Activated CD8-positive, alpha-beta memory T cell treated with anti-CD3 and anti-CD28 coated beads, Interleukin-2, amount 10 ng/mL, durations not matched to agents 7 days and 5 days (primary cell): ENCODE results near the gene TCP10L. TPM values are rescaled to one million over a fixed set of nuclear protein-coding genes. Genes with fewer than 3 reads are reported as not detected.

Experiments
- ATAC-seq: fragments of 150-1000 bp; cut with Tn5 transposase; one replicate; pipeline ENCODE4 v1.10.0; 2021; ENCODE audit warnings: moderate library complexity
- CTCF ChIA-PET: fragments of 350-600 bp; sonication (Branson Sonifier 250); formaldehyde crosslinking; loops from one replicate; lab custom pipeline; 2021; ENCODE audit warnings: antibody characterized with exemption; lab: Charles Lee
- DNase-seq: peaks from one replicate; pipeline ENCODE4 v3.0.0-alpha.2; 2020
- H3K27ac Mint-ChIP-seq: one replicate; pipeline ENCODE4 v1.8.0; 2021; ENCODE audit warnings: mild to moderate bottlenecking, mixed read lengths
- H3K27me3 Mint-ChIP-seq: one replicate; pipeline ENCODE4 v1.8.0; 2021; ENCODE audit warnings: mixed read lengths
- H3K36me3 Mint-ChIP-seq: one replicate; pipeline ENCODE4 v1.8.0; 2021; ENCODE audit warnings: mild to moderate bottlenecking, mixed read lengths
- H3K4me1 Mint-ChIP-seq: one replicate; pipeline ENCODE4 v1.8.0; 2021; ENCODE audit warnings: mixed read lengths
- H3K4me3 Mint-ChIP-seq: one replicate; pipeline ENCODE4 v1.8.0; 2021; ENCODE audit warnings: mild to moderate bottlenecking, moderate library complexity, mixed read lengths
- H3K9me3 Mint-ChIP-seq: one replicate; pipeline ENCODE4 v1.8.0; 2022; ENCODE audit warnings: low read depth, mixed read lengths
- total RNA-seq, 2 experiments: library from RNA; stranded (reverse); gene quantifications; one replicate each; pipeline ENCODE4 v1.2.3, GENCODE V29; 2021

Gene TCP10L
- total RNA-seq, 2 experiments from 2014 or later, result not detected

DNA sequence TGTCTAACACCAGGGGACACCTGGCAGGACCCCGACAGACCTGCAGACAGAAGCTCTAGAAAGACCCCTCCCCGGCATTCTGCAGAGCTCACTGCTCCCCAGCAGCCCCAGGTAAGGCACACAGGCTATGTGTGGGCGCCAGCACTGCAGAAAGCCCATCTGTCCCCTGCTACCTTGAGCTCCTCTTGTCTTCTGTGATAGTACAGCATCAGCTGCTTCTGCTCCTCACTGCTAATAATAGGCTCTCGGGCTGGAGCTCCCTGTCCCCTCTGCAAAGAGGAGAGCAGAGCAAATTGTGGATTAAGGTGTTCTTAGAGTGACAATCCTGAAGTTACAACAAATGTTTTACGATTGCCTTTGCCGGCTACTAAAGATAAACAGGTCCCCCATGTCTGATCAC, 16.8 kb upstream of the TCP10L start:
- CTCF ChIA-PET, result interaction anchor here (0.7 to 5.1 kb wide), 12 partner anchors 9 to 736 kb away, joined by 3 to 75 read pairs (median 7); partner anchors contain the start of genes CFAP298 and URB1
- peaks cover 16% of the 10 kb centered on the region for H3K36me3 Mint-ChIP-seq
- ATAC-seq, result no peak

DNA sequence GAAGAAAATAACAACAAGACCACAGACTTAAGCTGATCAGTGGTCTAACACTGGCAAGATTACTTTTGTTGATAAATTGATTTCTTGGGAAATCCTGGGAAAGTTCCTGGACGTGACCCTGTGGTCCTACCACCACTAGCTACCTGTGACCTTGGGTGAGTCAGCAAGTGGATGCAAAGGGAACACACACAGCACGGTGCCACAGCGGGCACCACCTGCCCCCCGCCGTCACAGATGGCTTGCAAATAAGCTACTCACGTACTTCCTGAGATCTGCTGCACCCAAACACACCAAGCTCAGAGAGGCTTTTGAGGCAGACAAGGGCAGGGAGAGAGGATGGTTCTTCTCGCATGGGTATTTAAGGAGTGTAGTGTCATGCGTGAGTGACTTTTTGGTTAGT, 14.2 kb upstream of the TCP10L start:
- CTCF ChIA-PET, result interaction anchor here (0.7 to 5.1 kb wide), 7 partner anchors 10 to 227 kb away, joined by 3 to 75 read pairs (median 4); no protein-coding TSS in a partner anchor
- DNase-seq, result no peak
- Mint-ChIP-seq H3K27me3 (no peaks in the 10 kb centered on the region), H3K36me3 (peaks cover 10% of the 10 kb centered on the region), H3K4me3 (no peak overlapping the region), H3K4me1 (peaks cover 19% of the 10 kb centered on the region), H3K27ac (no peak overlapping the region), H3K9me3 (no peaks in the 10 kb centered on the region)
- ATAC-seq, result no peak

More for the DNA sequence above, 16.8 kb upstream of the TCP10L start:
- Mint-ChIP-seq H3K4me1 (peaks cover 8% of the 10 kb centered on the region), H3K27ac (no peak overlapping the region), H3K27me3 (no peaks in the 10 kb centered on the region), H3K9me3 (no peaks in the 10 kb centered on the region), H3K4me3 (no peak overlapping the region)
- DNase-seq, result no peak

DNA sequence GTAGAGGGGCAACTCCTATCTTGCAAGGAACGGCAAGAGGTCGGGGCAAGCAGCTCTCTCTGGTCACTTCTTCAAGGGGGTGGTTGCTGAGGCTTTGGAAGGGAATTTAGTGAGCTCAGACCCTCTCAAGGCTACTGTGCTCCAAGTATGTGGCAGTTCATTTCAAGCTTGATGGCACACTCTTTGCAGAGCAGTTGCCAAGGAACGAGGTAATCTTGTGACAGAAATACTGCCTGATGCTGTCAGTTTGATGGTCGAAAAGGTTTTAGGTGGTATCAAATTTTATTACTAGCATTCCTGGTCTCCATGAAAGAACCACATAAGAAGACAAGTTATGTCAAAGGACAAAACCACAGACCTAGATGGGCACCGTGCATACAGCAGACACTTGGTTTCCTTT, 13.8 kb upstream of the TCP10L start:
- Mint-ChIP-seq H3K4me3 (no peak overlapping the region), H3K36me3 (peaks cover 10% of the 10 kb centered on the region), H3K27ac (no peak overlapping the region), H3K4me1 (peaks cover 19% of the 10 kb centered on the region), H3K27me3 (no peaks in the 10 kb centered on the region), H3K9me3 (no peaks in the 10 kb centered on the region)
- CTCF ChIA-PET, result interaction anchor here (0.7 to 5.1 kb wide), 7 partner anchors 10 to 227 kb away, joined by 3 to 75 read pairs (median 4); no protein-coding TSS in a partner anchor
- ATAC-seq (no peak), DNase-seq (no peak)

DNA sequence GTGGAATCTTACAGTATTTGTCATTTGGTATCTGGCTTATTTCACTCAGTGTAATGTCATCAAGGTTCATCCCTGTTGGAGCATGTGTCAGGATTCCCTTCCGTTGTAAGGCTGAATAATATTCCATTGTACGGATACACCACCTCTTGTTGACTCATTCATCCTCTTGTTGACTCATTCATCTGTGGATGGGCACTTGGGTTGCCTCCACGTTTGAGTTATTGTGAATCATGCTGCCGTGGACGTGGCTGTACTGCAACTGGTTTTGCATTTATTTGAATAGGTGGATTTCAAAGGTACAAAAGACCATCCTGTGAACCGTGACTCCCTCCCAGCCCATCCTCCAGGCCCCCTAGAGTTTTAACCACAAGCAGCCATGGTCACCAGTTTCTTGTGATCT, 11.9 kb upstream of the TCP10L start:
- DNase-seq, result no peak
- Mint-ChIP-seq H3K27ac (no peak overlapping the region), H3K9me3 (no peaks in the 10 kb centered on the region), H3K27me3 (no peaks in the 10 kb centered on the region), H3K36me3 (peaks cover 3% of the 10 kb centered on the region), H3K4me1 (peaks cover 19% of the 10 kb centered on the region), H3K4me3 (no peak overlapping the region)
- ATAC-seq, result no peak
- CTCF ChIA-PET, result interaction anchor here (1.5 kb wide), 1 partner anchor 194 kb away, joined by 6 read pairs; no protein-coding TSS in a partner anchor

DNA sequence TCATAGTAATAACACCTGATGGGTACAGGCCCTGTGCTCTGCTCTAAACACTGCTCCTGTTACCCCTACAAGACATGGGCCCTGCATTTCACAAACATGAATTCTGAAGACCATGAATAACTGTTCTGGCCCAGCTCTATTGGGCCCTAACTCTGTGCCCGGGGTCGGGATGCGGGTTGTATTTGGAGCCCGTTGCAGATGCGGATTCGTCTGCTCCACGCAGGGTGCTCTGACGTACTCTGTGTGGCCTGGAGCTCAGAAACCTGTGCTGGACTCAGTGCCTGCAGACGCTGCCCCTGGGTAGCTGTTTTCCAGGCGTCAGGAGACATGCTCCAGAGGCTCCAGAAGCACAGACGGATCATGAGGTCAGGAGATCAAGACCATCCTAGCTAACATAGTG, 10.1 kb upstream of the TCP10L start:
- CTCF ChIA-PET, result interaction anchor here (1.2 kb wide), 1 partner anchor 15 kb away, joined by 3 read pairs; no protein-coding TSS in a partner anchor
- peaks cover 19% of the 10 kb centered on the region for H3K4me1 Mint-ChIP-seq
- H3K27ac Mint-ChIP-seq, result no peak overlapping the region
- no peak overlapping the region for H3K4me3 Mint-ChIP-seq
- no peaks in the 10 kb centered on the region for H3K27me3 Mint-ChIP-seq
- DNase-seq (no peak), ATAC-seq (no peak)
- H3K9me3 Mint-ChIP-seq, result no peaks in the 10 kb centered on the region
- H3K36me3 Mint-ChIP-seq, result peaks cover 2% of the 10 kb centered on the region

DNA sequence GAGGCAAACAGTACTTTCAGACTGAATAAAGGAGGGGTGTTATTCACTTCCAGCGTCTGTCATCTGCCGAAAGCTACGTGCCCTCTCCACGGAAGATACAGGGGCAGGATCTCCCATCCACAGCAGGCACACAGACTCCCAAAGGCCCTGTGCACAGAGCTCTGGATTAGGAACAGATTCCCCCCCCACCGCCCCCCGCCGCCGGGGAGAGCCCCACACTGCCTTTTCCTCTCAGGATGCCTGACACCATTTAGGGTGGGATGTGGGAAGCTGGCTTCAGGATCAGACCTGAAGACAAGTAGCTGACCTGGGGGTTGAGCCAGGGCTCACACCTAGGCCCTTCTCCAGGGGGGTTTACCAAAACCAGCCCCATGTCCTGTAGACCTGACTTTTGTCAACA, 8.4 kb upstream of the TCP10L start:
- no peaks in the 10 kb centered on the region for H3K9me3 Mint-ChIP-seq
- H3K27ac Mint-ChIP-seq, result no peak overlapping the region
- CTCF ChIA-PET, result interaction anchor here (0.9 kb wide), 1 partner anchor 190 kb away, joined by 3 read pairs; no protein-coding TSS in a partner anchor

DNA sequence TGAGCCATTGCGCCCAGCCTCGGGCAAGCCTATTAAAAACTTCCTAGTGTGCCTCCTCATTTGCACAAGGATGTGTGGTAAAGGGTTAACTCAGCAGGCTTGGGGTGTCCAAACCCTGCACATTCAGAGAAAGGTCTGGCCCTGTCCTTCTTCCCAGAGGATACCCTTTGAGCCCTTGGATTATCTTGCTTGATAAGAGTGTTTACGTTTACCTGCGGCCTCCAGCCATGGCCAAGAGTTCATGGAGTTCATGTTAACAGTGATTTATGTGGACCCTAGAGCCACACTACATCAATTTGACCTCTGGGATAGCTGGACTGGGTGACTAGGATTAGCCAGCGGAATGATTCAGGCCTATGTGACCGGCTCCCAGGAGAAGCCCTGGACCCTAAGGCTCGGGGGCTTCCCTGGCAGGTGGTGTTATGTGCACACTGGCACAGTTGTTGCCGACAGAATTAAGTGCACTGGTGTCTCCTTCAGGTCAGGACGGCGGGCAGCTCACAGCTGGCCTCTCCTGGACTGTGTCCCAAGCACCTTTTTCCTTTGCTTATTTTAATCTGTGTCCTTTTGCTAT, 7.7 kb upstream of the TCP10L start:
- Mint-ChIP-seq H3K4me3 (no peak overlapping the region), H3K9me3 (no peaks in the 10 kb centered on the region), H3K4me1 (peaks cover 11% of the 10 kb centered on the region), H3K27ac (no peak overlapping the region), H3K36me3 (no peaks in the 10 kb centered on the region), H3K27me3 (no peaks in the 10 kb centered on the region)
- CTCF ChIA-PET, result interaction anchor here (0.9 kb wide), 1 partner anchor 190 kb away, joined by 3 read pairs; no protein-coding TSS in a partner anchor
- ATAC-seq (no peak), DNase-seq (no peak)

More for the DNA sequence above, 8.4 kb upstream of the TCP10L start:
- ATAC-seq (no peak), DNase-seq (no peak)
- Mint-ChIP-seq H3K36me3 (no peaks in the 10 kb centered on the region), H3K4me1 (peaks cover 11% of the 10 kb centered on the region), H3K4me3 (no peak overlapping the region), H3K27me3 (no peaks in the 10 kb centered on the region)

DNA sequence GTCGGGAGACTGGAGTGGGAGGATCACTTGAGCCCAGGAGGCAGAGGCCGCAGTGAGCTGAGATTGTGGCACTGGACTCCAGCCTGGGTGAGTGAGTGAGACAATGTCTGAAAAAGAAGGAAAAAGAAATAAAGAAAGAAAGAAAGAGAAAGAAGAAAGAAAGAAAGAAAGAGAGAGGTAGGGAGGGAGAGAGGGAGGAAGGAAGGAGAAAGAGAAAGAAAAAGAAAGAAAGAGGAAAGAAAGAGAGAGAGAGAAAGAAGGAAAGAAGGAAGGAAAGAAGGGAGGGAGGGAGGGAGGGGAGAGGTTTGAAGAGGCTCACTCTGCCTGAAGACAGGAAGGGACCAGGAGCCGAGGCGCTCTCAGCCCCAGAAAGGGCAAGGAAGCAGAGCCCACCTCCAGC, 4.8 kb upstream of the TCP10L start:
- DNase-seq (no peak), ATAC-seq (no peak)
- Mint-ChIP-seq H3K9me3 (no peaks in the 10 kb centered on the region), H3K27ac (no peak overlapping the region), H3K4me1 (no peaks in the 10 kb centered on the region), H3K4me3 (no peak overlapping the region), H3K36me3 (no peaks in the 10 kb centered on the region), H3K27me3 (peaks cover 4% of the 10 kb centered on the region)
- CTCF ChIA-PET, result interaction anchor here (1.2 kb wide), 1 partner anchor 11 kb away, joined by 7 read pairs; no protein-coding TSS in a partner anchor

DNA sequence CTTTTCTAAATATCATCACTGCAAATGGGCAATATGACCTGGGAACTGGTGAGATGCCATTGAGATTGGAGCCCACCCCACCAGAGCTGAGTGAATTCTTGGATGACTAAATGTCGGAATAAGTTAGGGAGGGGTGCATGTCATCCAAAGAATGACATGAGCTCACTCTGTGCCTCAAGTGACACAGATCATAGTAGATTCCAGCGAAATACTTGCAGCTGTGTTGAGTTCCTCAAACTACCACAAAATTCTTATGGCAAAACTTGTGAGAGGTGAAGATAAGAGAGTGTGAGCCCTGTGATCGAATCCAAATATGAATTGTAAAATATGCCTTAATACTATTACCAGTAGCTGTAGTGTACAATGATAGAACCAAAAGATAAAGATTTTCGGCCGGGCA, 2.3 kb upstream of the TCP10L start:
- H3K36me3 Mint-ChIP-seq, result no peaks in the 10 kb centered on the region
- H3K27me3 Mint-ChIP-seq, result peaks cover 4% of the 10 kb centered on the region
- peaks cover 6% of the 10 kb centered on the region for H3K4me1 Mint-ChIP-seq
- DNase-seq, result peak; percentile 9
- H3K4me3 Mint-ChIP-seq, result no peak overlapping the region
- no peak for ATAC-seq
- H3K27ac Mint-ChIP-seq, result no peak overlapping the region
- H3K9me3 Mint-ChIP-seq, result no peaks in the 10 kb centered on the region
- CTCF ChIA-PET, result interaction anchor here (1.1 to 1.5 kb wide), 3 partner anchors 9 to 18 kb away, joined by 3 to 4 read pairs (median 3); no protein-coding TSS in a partner anchor

DNA sequence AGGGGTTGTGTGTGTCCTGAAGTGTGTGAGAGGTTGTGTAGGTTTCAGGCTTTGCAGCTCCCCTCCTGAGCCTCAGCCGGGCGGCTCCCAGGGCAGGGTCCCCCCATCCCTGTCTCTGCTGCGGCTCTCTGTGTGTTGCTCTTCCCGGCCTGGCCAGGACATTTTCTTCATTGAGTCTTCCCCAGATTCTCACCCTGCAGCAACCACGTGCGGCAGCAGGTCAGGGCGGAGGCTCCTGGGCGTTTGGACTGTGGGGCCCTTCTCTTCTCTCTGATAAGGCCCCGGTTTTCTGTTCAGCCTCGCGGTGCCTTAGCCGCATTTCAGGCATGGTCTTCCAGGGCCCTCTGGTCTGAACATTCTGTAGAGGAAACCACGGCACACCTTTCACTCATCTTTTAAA, 1.8 kb upstream of the TCP10L start:
- Mint-ChIP-seq H3K27ac (no peak overlapping the region), H3K27me3 (peaks cover 4% of the 10 kb centered on the region), H3K9me3 (no peaks in the 10 kb centered on the region), H3K36me3 (no peaks in the 10 kb centered on the region), H3K4me1 (peaks cover 6% of the 10 kb centered on the region), H3K4me3 (no peak overlapping the region)
- DNase-seq, result peak; percentile 34
- CTCF ChIA-PET, result interaction anchor here (1.1 to 1.5 kb wide), 2 partner anchors 9 to 11 kb away, joined by 3 to 4 read pairs; no protein-coding TSS in a partner anchor
- no peak for ATAC-seq

DNA sequence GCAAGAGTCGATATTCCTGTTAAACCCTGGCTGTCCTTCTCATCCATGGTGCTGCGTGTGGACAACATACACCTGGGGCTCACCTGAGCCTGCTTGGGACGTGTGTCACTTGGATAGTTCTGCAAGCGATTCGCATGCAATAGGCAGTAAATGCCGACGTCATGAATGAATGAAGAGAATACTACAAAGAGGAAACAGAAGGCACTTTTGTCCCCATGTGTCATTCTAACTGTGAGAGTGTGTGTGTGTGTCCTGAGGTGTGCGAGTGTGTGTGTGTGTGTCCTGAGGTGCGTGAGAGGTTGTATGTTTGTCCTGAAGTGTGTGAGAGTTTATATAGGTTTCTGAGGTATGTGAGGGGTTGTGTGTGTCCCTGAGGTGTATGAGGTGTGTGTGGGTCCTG, 647 bp upstream of the TCP10L start:
- H3K27ac Mint-ChIP-seq, result no peak overlapping the region
- H3K36me3 Mint-ChIP-seq, result no peaks in the 10 kb centered on the region
- no peak overlapping the region for H3K4me3 Mint-ChIP-seq
- H3K27me3 Mint-ChIP-seq, result peaks cover 4% of the 10 kb centered on the region
- CTCF ChIA-PET, result interaction anchor here (1.3 to 1.5 kb wide), 2 partner anchors 15 to 184 kb away, joined by 4 to 5 read pairs; no protein-coding TSS in a partner anchor
- H3K9me3 Mint-ChIP-seq, result no peaks in the 10 kb centered on the region
- DNase-seq, result no peak
- H3K4me1 Mint-ChIP-seq, result peaks cover 6% of the 10 kb centered on the region
- no peak for ATAC-seq

DNA sequence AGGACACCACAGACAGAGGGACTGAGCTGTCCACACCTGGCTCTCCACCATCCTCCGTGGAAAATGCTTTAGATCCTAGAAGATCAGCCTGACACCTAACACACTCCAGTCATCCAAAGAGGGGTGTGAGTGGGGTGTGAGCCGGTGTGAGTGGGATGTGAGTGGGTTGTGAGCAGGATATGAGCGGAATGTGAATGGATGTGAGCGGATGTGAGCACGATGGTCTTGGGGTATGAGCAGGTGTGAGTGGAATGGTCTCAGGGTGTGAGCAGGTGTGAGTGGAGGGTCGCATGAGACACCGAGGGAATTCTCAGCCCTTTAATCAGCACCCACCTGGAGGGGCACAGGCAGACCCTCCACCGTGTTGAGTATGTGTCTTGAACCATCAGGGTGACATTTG, 851 bp downstream of the TCP10L start:
- no peak for ATAC-seq
- no peaks in the 10 kb centered on the region for H3K9me3 Mint-ChIP-seq
- no peaks in the 10 kb centered on the region for H3K36me3 Mint-ChIP-seq
- H3K27me3 Mint-ChIP-seq, result peaks cover 7% of the 10 kb centered on the region
- CTCF ChIA-PET, result interaction anchor here (1.1 to 1.5 kb wide), 3 partner anchors 16 to 183 kb away, joined by 4 to 5 read pairs (median 4); no protein-coding TSS in a partner anchor
- no peak overlapping the region for H3K27ac Mint-ChIP-seq
- DNase-seq, result no peak
- H3K4me3 Mint-ChIP-seq, result no peak overlapping the region
- peaks cover 6% of the 10 kb centered on the region for H3K4me1 Mint-ChIP-seq

DNA sequence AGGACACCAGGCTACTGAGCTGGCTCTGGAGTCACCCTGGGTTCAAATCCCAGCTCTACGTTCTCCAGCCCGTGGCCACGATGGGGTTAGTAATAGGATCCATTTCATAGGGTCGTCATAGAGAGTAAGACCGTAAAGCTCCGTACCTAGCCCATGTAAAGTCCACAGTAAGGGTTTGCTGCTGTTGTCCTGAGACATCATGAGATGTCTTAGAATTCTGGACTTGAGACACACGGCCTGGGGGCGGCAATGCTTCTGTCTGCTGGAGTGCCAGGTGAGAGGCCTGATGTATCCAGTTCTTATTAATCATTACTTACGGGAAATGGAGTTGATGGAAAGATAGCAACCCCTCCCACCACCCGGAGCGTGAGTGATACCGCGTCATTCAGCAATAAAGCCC, 3.6 kb downstream of the TCP10L start:
- no peak overlapping the region for H3K27ac Mint-ChIP-seq
- peaks cover 15% of the 10 kb centered on the region for H3K27me3 Mint-ChIP-seq
- no peaks in the 10 kb centered on the region for H3K9me3 Mint-ChIP-seq
- H3K4me3 Mint-ChIP-seq, result no peak overlapping the region
- CTCF ChIA-PET, result interaction anchor here (1.4 kb wide), 1 partner anchor 19 kb away, joined by 5 read pairs; no protein-coding TSS in a partner anchor
- DNase-seq (no peak), ATAC-seq (no peak)
- H3K36me3 Mint-ChIP-seq, result no peaks in the 10 kb centered on the region
- peaks cover 18% of the 10 kb centered on the region for H3K4me1 Mint-ChIP-seq

DNA sequence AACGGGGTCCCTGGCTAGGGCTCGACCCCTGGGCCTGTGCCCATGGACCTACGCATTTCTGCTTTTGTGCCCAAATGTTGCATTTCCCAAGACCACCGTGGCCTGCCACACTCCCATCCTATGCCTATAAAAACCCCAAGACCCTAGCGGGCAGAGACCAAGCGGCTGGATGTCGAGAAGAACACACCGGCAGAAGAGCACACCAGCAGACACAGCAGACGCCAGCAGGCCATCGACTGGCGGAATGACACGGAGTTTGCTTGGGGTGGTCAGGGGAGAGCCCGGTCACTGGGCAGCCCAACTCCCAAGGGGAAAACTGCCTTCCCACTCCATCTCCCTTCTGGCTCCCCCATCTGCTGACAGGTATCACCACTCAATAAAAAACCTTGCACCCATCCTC, 4.4 kb downstream of the TCP10L start:
- Mint-ChIP-seq H3K36me3 (no peaks in the 10 kb centered on the region), H3K27ac (no peak overlapping the region), H3K4me1 (peaks cover 18% of the 10 kb centered on the region), H3K27me3 (peaks cover 15% of the 10 kb centered on the region), H3K9me3 (no peaks in the 10 kb centered on the region), H3K4me3 (no peak overlapping the region)
- DNase-seq, result no peak
- CTCF ChIA-PET, result no interaction called here
- ATAC-seq, result no peak
